HG03442 (cell line): Measurements from ENCODE around the gene DHRS3.
"Not testable (repeated sequence)": the region's sequence is repeated elsewhere in the genome, so short reads cannot be mapped to it uniquely, and the experiment has no call there.

Experiments
- ATAC-seq: cut with Tn5 transposase; IDR thresholded peaks from one replicate; pipeline ENCODE4 v1.9.1; 2021; ENCODE audit warnings: mild to moderate bottlenecking, moderate library complexity; ENCODE audit not compliant: unreplicated experiment

Gene DHRS3

DNA sequence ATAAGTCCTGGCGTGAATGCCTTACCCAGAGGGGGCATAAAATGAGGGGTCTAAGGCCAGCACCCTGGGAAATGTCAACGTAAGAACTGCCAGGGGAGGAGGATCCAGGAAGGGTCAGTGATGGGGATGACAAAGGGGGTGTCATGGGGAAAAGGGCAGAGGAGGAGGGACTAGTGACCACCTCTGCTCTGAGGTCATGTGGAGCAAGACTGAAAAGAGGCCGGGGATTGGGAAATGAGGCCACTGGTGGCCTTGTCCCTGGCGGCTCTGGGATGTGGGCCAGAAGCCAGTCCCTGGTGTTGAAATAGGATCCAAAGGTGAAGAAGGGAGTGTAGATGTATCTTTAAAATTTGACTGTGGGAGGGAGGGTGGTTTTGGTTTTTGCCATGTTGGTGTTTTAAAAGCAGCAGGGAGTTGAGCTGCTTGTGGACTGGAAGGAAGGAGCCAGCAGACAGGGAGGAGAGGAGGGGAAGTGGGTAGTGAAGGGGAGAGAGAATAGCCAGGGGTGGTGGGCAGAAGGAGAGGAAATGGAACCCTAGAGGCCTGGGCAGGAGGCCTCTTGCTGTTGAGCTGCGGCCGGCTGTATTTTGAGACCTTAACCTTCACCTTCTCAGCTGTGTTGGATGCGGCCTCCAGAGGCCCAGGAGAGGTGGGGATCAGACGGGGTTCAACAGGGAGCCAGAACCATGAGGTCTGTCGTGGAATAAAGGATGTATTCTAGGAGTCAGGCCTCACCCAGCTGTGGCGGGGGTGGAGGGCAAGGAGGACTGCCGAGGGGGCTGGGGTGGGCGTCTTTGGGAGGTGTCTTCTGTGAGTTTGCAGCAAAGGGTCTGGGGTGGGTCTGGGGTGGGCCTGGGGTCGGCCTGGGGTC, 92.5 kb downstream of the DHRS3 start:
- no peak for ATAC-seq

DNA sequence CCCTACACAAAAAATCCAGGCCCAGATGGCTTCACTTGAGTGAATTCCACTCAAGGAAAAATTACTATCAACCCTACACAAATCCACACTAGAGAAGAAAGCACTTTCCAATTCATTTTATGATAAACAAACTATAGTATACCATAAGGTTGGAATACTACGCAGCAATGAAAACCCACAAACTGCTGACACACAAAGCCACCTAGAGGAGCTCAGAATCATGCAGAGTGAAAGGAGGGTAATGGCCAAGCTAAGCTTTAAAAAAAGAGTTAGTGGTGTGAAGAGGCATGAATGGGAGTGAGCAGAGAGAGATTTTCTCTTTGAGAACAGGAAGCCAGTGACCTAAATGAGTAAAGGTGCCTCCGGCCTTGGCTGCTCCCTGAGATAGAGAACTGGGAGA, 93.7 kb downstream of the DHRS3 start:
- no peak for ATAC-seq

DNA sequence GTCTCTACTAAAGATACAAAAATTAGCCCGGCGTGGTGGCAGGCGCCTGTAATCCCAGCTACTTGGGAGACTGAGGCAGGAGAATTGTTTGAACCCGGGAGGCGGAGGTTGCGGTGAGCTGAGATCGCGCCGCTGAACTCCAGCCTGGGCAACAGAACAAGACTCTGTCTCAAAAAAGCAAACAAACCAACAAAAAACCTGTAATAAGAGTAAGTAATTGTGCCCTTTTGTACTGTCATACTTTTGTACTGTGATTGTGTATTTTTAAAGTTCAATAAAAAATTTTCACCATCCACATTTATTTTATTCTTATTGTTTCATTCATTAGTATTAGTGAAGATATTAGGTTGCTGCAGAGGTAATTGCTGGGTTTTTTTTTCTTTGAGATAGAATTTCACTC, 95.2 kb downstream of the DHRS3 start:
- not testable (repeated sequence) for ATAC-seq

DNA sequence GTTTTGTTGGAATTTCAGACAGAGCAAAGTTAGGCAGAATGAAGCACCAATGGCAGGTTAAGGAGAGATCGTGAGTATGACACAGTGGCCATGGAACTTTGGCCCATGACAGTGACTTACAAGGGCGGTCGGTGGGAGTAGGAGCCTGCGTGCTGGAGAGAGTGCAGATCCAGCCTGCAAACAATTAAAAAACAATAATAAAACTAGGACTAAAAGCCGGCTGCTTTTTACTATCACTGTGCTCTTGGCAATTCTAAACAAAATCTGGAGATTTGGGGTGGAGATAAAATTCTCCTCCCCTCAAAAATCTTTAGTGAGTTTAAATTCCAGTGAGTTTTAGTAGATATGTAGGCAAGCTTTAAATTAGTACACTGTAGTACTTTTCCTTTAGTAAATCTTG, 96.9 kb downstream of the DHRS3 start:
- no peak for ATAC-seq

DNA sequence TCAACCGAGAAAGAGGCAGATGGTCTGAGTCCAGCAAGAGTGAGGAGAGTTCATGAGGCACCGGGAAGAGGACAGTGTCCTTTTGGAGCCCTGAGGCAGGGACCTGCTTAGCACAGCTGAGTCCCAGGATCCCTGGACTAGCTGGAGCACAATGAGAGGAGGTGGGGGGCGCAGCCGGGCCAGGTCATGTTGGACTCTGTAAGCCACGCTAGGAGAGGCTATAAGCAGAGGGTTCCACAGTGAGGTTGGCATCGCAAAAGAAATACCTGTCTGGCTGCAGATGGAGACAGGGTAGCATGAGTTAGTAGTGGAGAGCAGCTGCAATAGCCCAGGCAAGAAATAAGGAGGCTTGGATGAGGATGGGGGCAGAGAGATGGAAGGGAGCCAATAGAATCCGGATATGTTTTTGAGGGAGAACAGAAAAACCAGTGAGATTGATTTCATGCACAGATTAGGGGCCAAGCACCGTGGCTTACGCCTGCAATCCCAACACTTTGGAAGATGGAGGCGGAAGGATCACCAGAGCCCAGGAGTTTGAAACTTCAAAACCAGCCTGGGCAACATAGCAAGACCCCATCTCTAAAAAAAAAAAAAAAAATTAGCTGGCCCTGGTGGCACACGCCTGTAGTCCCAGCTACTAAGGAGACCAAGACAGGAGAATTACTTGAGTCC, 98.2 kb downstream of the DHRS3 start:
- ATAC-seq: no peak

DNA sequence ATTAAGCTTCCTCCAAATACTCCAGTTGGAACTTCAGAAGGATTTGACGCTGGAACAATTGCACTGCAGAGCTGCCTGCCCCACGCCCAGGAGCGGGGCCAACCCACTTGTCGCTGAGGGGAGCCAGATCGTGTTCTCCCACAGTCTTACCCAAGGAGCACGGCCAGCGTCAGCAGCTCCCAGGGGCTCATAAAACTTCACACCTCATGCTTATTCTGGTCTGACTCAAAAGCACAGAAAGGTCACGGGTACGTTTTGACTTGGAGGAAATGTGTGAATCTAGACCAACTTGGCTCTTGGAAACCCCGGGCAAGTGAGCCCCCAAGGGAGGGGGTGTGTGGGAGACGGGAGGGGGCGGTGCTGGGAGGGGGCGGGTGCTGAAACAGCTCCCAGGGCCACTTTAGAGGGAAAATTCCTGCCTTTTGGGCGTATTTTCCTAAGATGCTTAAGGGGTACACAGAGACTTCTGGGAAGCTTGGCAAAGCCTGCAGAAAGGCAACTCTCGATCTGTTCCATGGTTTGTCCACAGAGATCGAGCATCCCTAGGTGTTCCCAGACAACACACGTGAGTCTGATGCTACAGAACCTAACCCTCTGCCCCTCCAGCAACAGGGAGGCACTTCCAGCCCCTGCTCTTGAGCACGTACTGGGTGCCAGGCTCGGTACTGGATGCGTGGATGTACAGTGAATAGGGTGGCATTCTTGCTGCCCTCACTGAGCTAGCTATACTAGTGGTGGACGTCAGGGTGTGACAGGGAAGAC, 98.9 kb downstream of the DHRS3 start:
- ATAC-seq: no peak
